Endothelial cell of umbilical vein (primary cell): ENCODE results near the gene AKT3. TPM values are rescaled to one million over a fixed set of nuclear protein-coding genes. Genes with fewer than 3 reads are reported as not detected.

Experiments
- BruUV-seq: library from RNA; stranded (reverse); fragments of 400-500 nt; replicated peaks from 2 replicates; lab custom pipeline; 2021; lab: Mats Ljungman, UMichigan
- CTCF ChIA-PET: fragments of 300-600, 350-600 bp; sonication (Branson Sonifier 250); formaldehyde crosslinking; loops from one replicate; lab custom pipeline; 2021; ENCODE audit warnings: antibody characterized with exemption, inconsistent platforms; lab: Charles Lee
- POLR2A ChIA-PET: fragments of 300-600, 350-600 bp; sonication (Branson Sonifier 250); formaldehyde crosslinking; loops from one replicate; lab custom pipeline; 2021; ENCODE audit warnings: antibody characterized with exemption, inconsistent platforms; lab: Charles Lee
- DNase-seq: peaks from one replicate; pipeline ENCODE4 v3.0.0-alpha.2; 2011; ENCODE audit warnings: low read depth, low spot score
- FAIRE-seq: peaks from 2 replicates; lab custom pipeline; 2011; peaks lifted over from hg19 to GRCh38; lab: Jason Lieb, UNC
- H2AFZ ChIP-seq: 2 replicates; pipeline ENCODE4 v1.6.0; 2012; ENCODE audit warnings: low read depth, low read length, control low read depth, inconsistent platforms
- H3K27ac ChIP-seq: 2 replicates; pipeline ENCODE4 v1.5.1; 2011; ENCODE audit warnings: low read depth, mild to moderate bottlenecking, control low read depth, low read length, moderate library complexity; ENCODE audit not compliant: insufficient read depth
- H3K27me3 ChIP-seq, 2 experiments: 2 replicates each; pipeline versions ENCODE4 v1.6.0 to v1.6.1; 2011; ENCODE audit warnings: low read length in 2 of 2, mixed read lengths in 1 of 2; ENCODE audit not compliant: control insufficient read depth in 2 of 2, insufficient read depth in 2 of 2
- H3K36me3 ChIP-seq, 2 experiments: 2 replicates in 1 of 2; 3 replicates in 1 of 2; pipeline ENCODE4 v1.5.1; 2011; ENCODE audit warnings: low read length in 2 of 2, mild to moderate bottlenecking in 1 of 2, moderate library complexity in 1 of 2; ENCODE audit not compliant: control insufficient read depth in 2 of 2, insufficient read depth in 2 of 2; ENCODE audit errors: extremely low read depth in 1 of 2
- H3K4me1 ChIP-seq: 3 replicates; pipeline ENCODE4 v1.5.1; 2011; ENCODE audit warnings: mild to moderate bottlenecking, low read length; ENCODE audit not compliant: control insufficient read depth, insufficient read depth; ENCODE audit errors: extremely low read depth
- H3K4me2 ChIP-seq: 2 replicates; pipeline ENCODE4 v1.6.1; 2011; ENCODE audit warnings: low read length, control low read depth, mixed read lengths; ENCODE audit not compliant: insufficient read depth
- H3K4me3 ChIP-seq, 3 experiments: fragments of 200-600 bp in 1 of 3; sonication (generic), shearing (Covaris generic) in 1 of 3; replicated peaks in 1 of 3; 2 replicates each; pipeline ENCODE4 v1.5.1; 2011 to 2016; ENCODE audit warnings: control low read depth in 3 of 3, low read length in 3 of 3, mild to moderate bottlenecking in 2 of 3, inconsistent platforms in 1 of 3, low read depth in 1 of 3, moderate library complexity in 1 of 3; ENCODE audit not compliant: insufficient read depth in 1 of 3
- H3K79me2 ChIP-seq: 2 replicates; pipeline ENCODE4 v1.6.0; 2012; ENCODE audit warnings: low read length, inconsistent platforms; ENCODE audit not compliant: control insufficient read depth, insufficient read depth
- H3K9ac ChIP-seq: replicated peaks from 2 replicates; pipeline ENCODE3; 2011; ENCODE audit warnings: low read length, control low read depth; ENCODE audit not compliant: insufficient read depth; ENCODE audit errors: extremely low read depth
- H3K9me1 ChIP-seq: replicated peaks from 3 replicates; pipeline ENCODE4 v1.6.0; 2011; ENCODE audit warnings: mild to moderate bottlenecking, low read length; ENCODE audit not compliant: control insufficient read depth, insufficient read depth; ENCODE audit errors: extremely low read depth
- H3K9me3 ChIP-seq: replicated peaks from 2 replicates; pipeline ENCODE4 v1.5.1; 2012; ENCODE audit warnings: low read length, inconsistent platforms; ENCODE audit not compliant: control insufficient read depth, insufficient read depth
- H4K20me1 ChIP-seq: replicated peaks from 2 replicates; pipeline ENCODE3; 2011; ENCODE audit warnings: mild to moderate bottlenecking, low read length; ENCODE audit not compliant: control insufficient read depth, insufficient read depth; ENCODE audit errors: extremely low read depth
- CTCF ChIP-seq, 2 donors: IDR thresholded peaks; 1 replicate in 1 of 2; 2 replicates in 1 of 2; pipeline ENCODE4 v1.5.1; 2011; ENCODE audit warnings: low read length in 2 of 2, mild to moderate bottlenecking in 2 of 2, moderate library complexity in 2 of 2, control low read depth in 1 of 2, inconsistent platforms in 1 of 2, low read depth in 1 of 2; ENCODE audit not compliant: insufficient read depth in 1 of 2; ENCODE audit errors: extremely low read depth in 1 of 2
- EZH2 ChIP-seq: IDR thresholded peaks from 2 replicates; pipeline ENCODE4 v1.6.1; 2012; ENCODE audit warnings: borderline replicate concordance, low read depth, mild to moderate bottlenecking, moderate library complexity, low read length, inconsistent platforms; ENCODE audit not compliant: severe bottlenecking
- FOS ChIP-seq: IDR thresholded peaks from 2 replicates; pipeline ENCODE4 v1.6.1; 2011; ENCODE audit warnings: mild to moderate bottlenecking, low read length, moderate library complexity, borderline replicate concordance; ENCODE audit not compliant: insufficient read depth
- GATA2 ChIP-seq: IDR thresholded peaks from 2 replicates; pipeline ENCODE4 v1.7.0; 2011; ENCODE audit warnings: low read depth, mild to moderate bottlenecking, moderate library complexity, mixed read lengths, low read length; ENCODE audit not compliant: insufficient read length, insufficient read depth
- JUN ChIP-seq: IDR thresholded peaks from 2 replicates; pipeline ENCODE4 v1.6.1; 2011; ENCODE audit warnings: borderline replicate concordance, low read depth; ENCODE audit not compliant: insufficient read length, insufficient read depth
- MAX ChIP-seq: IDR thresholded peaks from 2 replicates; pipeline ENCODE4 v1.6.1; 2011; ENCODE audit not compliant: insufficient read depth, insufficient read length
- MYC ChIP-seq: IDR thresholded peaks from one replicate; pipeline ENCODE4 v1.6.1; 2011; ENCODE audit warnings: mild to moderate bottlenecking, low read depth, low read length
- POLR2A ChIP-seq: IDR thresholded peaks from 2 replicates; pipeline ENCODE4 v1.6.1; 2012; ENCODE audit warnings: low read depth, mild to moderate bottlenecking, control low read depth, low read length
- POLR2AphosphoS5 ChIP-seq: IDR thresholded peaks from 2 replicates; pipeline ENCODE4 v1.6.1; 2012; ENCODE audit warnings: low read depth, mild to moderate bottlenecking, control low read depth, low read length, moderate library complexity; ENCODE audit not compliant: insufficient read depth
- dilution Hi-C: fragments of 300-500 bp; cut with MboI; formaldehyde crosslinking; loops from one replicate; pipeline ENCODE4 v1.15.0; 2019; ENCODE audit warnings: low sequenced_read_pairs; ENCODE audit not compliant: extremely low pct_ligation_motif_present
- intact Hi-C: fragments of 100-400 bp; cut with micrococcal nuclease; formaldehyde crosslinking; loops from one replicate; pipeline ENCODE4 v1.10.0; 2022
- polyA plus RNA-seq, 4 experiments: library from polyadenylated mRNA; depleted of rRNA in 3 of 4; stranded (reverse) in 3 of 4; unstranded in 1 of 4; fragments of >200 nt; gene quantifications; 2 replicates each; pipeline versions ENCODE4 v1.2.1 to v1.2.3, GENCODE V29; 2011 to 2012; ENCODE audit warnings: missing spikeins in 1 of 4
- total RNA-seq: library from RNA; stranded (reverse); gene quantifications from 2 replicates; pipeline ENCODE4 v1.2.3, GENCODE V29; 2021

AKT3 gene
- total and polyA plus RNA-seq, 2 donors (not counting 3 experiments of a cell fraction or from before 2014, with no cell fraction given) = 20.6 to 97.1 TPM

GRCh38 chr1:243821177-243821680, 28.8 kb downstream of the AKT3 start:
- Histone ChIP-seq H3K27me3 (no peaks in the 10 kb centered on the region), H3K9me3 (no peaks in the 10 kb centered on the region), H3K79me2 (peaks cover 51% of the 10 kb centered on the region), H3K4me2 (no peak overlapping the region), H3K9me1 (no peaks in the 10 kb centered on the region), H3K4me3 (no peak overlapping the region), H2AFZ (no peak overlapping the region), H4K20me1 (no peaks in the 10 kb centered on the region), H3K27ac (no peak overlapping the region), H3K36me3 (peaks cover 0 to 2% of the 10 kb centered on the region in 2 experiments), H3K9ac (no peak overlapping the region), H3K4me1 (no peaks in the 10 kb centered on the region)
- TF ChIP-seq POLR2AphosphoS5 (no peak), POLR2A (no peak), FOS (no peak), CTCF (IDR thresholded peaks at IDR 0.05; ENCODE audit: extremely low read depth in 1 of 2, insufficient read depth in 1 of 2, low read depth in 1 of 2, low read length in 2 of 2) (no peak), JUN (no peak), GATA2 (no peak), MYC (no peak), MAX (no peak), EZH2 (no peak)
- ChIA-PET POLR2A (no interaction called here), CTCF (no interaction called here)
- no peak for DNase-seq
- FAIRE-seq = no peak
- BruUV-seq = no TSS peak
- dilution Hi-C loops = no loop called here
- intact Hi-C loops = no loop called here
